Testis (tissue), 3 donors: ENCODE measurements around the gene PNRC2. TPM values are rescaled to one million over a fixed set of nuclear protein-coding genes. Genes with fewer than 3 reads are reported as not detected.

Experiments used
- DNase-seq: peaks from one replicate; pipeline ENCODE4 v3.0.0-alpha.2; 2019
- H3K27ac ChIP-seq, 2 donors: fragments of 200-600 bp; sonication (generic); one replicate each; pipeline ENCODE4 v1.5.1; 2019
- H3K27me3 ChIP-seq: fragments of 200-600 bp; sonication (generic); one replicate; pipeline ENCODE4 v1.5.1; 2019
- H3K36me3 ChIP-seq: fragments of 200-600 bp; sonication (generic); one replicate; pipeline ENCODE4 v1.5.1; 2017; ENCODE audit warnings: low read depth; ENCODE audit errors: missing control alignments
- H3K4me1 ChIP-seq: fragments of 200-600 bp; sonication (generic); one replicate; pipeline ENCODE4 v1.5.1; 2019
- H3K4me3 ChIP-seq, 2 donors: fragments of 200-600 bp; sonication (generic); one replicate each; pipeline ENCODE4 v1.5.1; 2017 to 2019
- H3K9me3 ChIP-seq: fragments of 200-600 bp; sonication (generic); one replicate; pipeline ENCODE4 v1.5.1; 2017
- POLR2A ChIP-seq: fragments of 450-650 bp; IDR thresholded peaks from one replicate; pipeline ENCODE4 v1.6.1; 2017; ENCODE audit warnings: antibody characterized with exemption, mild to moderate bottlenecking, moderate library complexity
- WGBS, 2 donors: methylation state at CpG; one replicate each; pipeline ENCODE4 v1.1.5; 2018; 5-methylcytosine and 5-hydroxymethylcytosine counted together
- intact Hi-C: fragments of 100-400 bp; cut with DNase I; formaldehyde crosslinking; loops from one replicate; pipeline ENCODE4 v1.15.1; 2023; ENCODE audit warnings: low total_unique reads
- polyA plus RNA-seq: library from polyadenylated mRNA; stranded (reverse); fragments of 350-450 nt; fragmentation: Illumina TruSeq; extraction: RNeasy Lipid Tissue Mini Kit (QIAGEN cat#74804); gene quantifications from one replicate; pipeline ENCODE4 v1.2.3, GENCODE V29; 2014; ENCODE audit warnings: low read depth, low replicate concordance; ENCODE audit not compliant: insufficient read depth
- total RNA-seq, 2 donors: library from RNA; depleted of rRNA; stranded (reverse); fragments of >200 nt; gene quantifications; one replicate each; pipeline ENCODE4 v1.2.3, GENCODE V29; 2016
- TF ChIP-seq, protein P1 (sequence below), 3 experiments: fragments of 450-650 bp in 2 of 3; fragments of 200-600 bp in 1 of 3; sonication (generic) in 1 of 3; IDR thresholded peaks; one replicate each; pipeline ENCODE4 v1.5.1; 2016 to 2019; ENCODE audit warnings: antibody characterized with exemption in 3 of 3, mild to moderate bottlenecking in 2 of 3, moderate library complexity in 1 of 3

Gene PNRC2
- total and polyA plus RNA-seq, 3 donors from 2014 or later, result 57.7 to 68.1 (median 61.5) TPM

DNA sequence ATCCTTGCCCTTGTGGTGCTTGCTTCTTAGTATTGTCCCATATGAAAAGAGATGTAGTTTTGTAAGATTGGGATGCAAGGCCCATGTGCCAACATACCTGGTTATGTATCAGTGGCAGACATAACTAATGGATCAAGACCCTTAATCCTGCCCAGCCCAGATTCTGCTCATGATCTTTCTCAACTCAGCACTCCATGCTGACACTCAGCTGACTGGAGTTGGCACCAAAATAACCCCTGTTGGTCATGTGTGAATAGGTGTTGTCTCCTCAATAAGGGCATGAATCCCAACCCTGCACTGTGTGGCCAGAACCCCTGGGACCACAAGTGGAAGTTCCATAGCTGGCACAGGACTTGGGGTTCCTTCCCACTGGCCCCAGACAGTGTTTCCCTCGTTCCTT, 32.5 kb upstream of the PNRC2 start:
- Histone ChIP-seq H3K27ac (no peak overlapping the region), H3K9me3 (no peaks in the 10 kb centered on the region), H3K36me3 (no peaks in the 10 kb centered on the region), H3K27me3 (no peaks in the 10 kb centered on the region), H3K4me1 (no peaks in the 10 kb centered on the region), H3K4me3 (no peak overlapping the region)
- TF ChIP-seq, protein P1, sequence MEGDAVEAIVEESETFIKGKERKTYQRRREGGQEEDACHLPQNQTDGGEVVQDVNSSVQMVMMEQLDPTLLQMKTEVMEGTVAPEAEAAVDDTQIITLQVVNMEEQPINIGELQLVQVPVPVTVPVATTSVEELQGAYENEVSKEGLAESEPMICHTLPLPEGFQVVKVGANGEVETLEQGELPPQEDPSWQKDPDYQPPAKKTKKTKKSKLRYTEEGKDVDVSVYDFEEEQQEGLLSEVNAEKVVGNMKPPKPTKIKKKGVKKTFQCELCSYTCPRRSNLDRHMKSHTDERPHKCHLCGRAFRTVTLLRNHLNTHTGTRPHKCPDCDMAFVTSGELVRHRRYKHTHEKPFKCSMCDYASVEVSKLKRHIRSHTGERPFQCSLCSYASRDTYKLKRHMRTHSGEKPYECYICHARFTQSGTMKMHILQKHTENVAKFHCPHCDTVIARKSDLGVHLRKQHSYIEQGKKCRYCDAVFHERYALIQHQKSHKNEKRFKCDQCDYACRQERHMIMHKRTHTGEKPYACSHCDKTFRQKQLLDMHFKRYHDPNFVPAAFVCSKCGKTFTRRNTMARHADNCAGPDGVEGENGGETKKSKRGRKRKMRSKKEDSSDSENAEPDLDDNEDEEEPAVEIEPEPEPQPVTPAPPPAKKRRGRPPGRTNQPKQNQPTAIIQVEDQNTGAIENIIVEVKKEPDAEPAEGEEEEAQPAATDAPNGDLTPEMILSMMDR (IDR thresholded peaks at IDR 0.05), result no peak
- TF ChIP-seq POLR2A, result no peak
- WGBS, 2 donors, result 86% methylated on average over 1 of the region's 1 CpG; no CpG with 5 or more reads in 1 of the 2 donors
- intact Hi-C loops, result no loop called here
- DNase-seq, result no peak

DNA sequence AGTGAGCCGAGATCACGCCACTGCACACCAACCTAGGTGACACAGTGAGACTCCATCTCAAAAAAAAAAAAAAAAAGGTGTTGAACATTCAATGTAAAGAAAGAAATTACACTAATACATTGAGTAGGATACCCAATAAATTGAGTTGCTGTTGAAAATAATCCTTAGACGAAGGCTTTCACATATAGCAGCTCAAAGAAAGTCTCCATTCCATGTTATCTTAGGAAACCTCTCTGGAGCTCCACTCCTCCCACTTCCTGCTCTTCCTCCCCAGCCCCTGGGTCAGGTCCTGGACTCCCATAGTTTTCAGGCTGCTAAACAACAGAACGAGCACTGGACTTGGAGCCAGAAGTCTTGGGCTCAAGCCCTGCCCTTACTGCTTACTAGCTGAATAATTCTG, 30.8 kb upstream of the PNRC2 start:
- no peaks in the 10 kb centered on the region for H3K4me1 ChIP-seq
- 81 to 91% methylated on average over 4 of the region's 4 CpGs for WGBS, 2 donors
- H3K27me3 ChIP-seq, result no peaks in the 10 kb centered on the region
- DNase-seq, result no peak
- no peaks in the 10 kb centered on the region for H3K9me3 ChIP-seq
- H3K4me3 ChIP-seq, result no peak overlapping the region
- H3K36me3 ChIP-seq, result no peaks in the 10 kb centered on the region
- TF ChIP-seq, protein P1 (IDR thresholded peaks at IDR 0.05), result no peak
- no peak for TF ChIP-seq POLR2A
- H3K27ac ChIP-seq, result no peak overlapping the region
- intact Hi-C loops, result no loop called here

DNA sequence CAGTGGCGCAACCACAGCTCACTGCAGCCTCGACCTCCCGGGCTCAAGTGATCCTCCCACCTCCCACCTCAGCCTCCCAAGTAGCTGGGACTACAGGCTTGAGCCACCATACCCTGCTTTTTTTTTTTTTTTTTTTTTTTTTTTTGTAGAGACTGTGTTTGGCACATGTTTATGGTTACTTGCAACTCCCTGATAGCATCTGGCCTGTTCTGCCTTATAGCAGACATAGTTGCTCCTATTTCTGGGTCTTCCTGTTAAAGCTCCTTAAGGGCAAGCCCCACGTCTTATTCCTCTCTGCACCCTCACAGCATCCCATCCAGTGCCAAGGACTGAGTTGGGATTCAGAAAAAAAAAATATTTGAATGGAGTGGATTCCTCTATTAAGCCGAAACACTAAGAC, 29.4 kb upstream of the PNRC2 start:
- Histone ChIP-seq H3K9me3 (no peaks in the 10 kb centered on the region), H3K27ac (no peak overlapping the region)
- WGBS, 2 donors, result 86 to 88% methylated on average over 5 of the region's 5 CpGs

DNA sequence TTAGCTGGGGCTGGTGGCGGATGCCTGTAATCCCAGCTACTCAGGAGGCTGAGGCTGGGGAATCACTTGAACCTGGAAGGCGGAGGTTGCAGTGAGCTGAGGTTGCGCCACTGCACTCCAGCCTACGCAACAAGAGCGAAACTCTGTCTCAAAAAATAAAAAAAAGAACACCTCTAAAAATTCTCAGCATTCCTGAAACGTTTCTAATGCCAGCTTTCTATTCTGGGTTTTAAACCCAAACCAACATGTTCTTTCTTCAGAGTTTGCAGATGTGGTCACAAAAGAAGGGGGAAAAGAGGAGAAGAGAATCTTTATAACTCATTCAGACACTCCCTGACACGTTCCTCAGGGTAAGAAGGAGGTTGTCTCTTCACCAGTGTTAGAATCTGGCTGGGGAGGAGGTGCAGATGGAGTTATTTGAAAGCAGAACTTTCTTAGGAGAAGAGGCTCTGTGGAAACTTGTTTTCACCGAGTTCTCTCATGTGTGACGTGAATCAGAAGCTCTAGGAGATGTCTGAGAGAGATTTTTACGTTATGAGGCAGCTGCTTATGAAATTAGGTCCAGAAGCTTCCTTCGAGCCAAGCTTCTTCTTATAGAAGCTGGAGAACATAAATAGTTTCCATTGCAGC, 28.7 kb upstream of the PNRC2 start:
- no peak overlapping the region for H3K27ac ChIP-seq
- WGBS, 2 donors, result 52 to 54% methylated on average over 11 of the region's 11 CpGs
- TF ChIP-seq, protein P1 (IDR thresholded peaks at IDR 0.05), result no peak
- no peak for TF ChIP-seq POLR2A
- no peaks in the 10 kb centered on the region for H3K9me3 ChIP-seq
- H3K27me3 ChIP-seq, result no peaks in the 10 kb centered on the region
- no peaks in the 10 kb centered on the region for H3K4me1 ChIP-seq
- no peaks in the 10 kb centered on the region for H3K36me3 ChIP-seq
- intact Hi-C loops, result no loop called here
- DNase-seq, result no peak
- no peak overlapping the region for H3K4me3 ChIP-seq

More for the DNA sequence above, 29.4 kb upstream of the PNRC2 start:
- intact Hi-C loops, result no loop called here
- Histone ChIP-seq H3K36me3 (no peaks in the 10 kb centered on the region), H3K4me3 (no peak overlapping the region), H3K27me3 (no peaks in the 10 kb centered on the region), H3K4me1 (no peaks in the 10 kb centered on the region)
- no peak for DNase-seq
- no peak for TF ChIP-seq POLR2A
- TF ChIP-seq, protein P1 (IDR thresholded peaks at IDR 0.05), result no peak

DNA sequence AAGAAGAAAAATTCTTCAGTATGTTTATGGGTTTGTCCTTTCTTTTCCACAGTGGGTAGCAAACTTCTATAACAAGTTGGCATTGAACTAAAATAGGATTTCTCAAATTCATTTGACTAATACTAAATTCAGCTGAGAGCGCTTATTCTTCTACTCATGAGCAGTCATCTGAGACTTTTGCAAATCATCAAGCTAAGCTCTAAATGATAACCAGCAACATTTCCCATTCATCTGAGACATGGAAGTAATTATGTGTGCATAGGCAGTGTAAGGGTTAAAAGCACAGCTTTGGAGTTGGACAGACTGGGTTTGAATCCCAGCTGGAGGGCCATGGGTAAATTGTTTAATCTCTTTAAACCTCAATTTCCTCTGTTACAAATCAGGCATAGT, 28.1 kb upstream of the PNRC2 start:
- Histone ChIP-seq H3K4me1 (no peaks in the 10 kb centered on the region), H3K27me3 (no peaks in the 10 kb centered on the region), H3K4me3 (no peak overlapping the region), H3K27ac (no peak overlapping the region), H3K36me3 (no peaks in the 10 kb centered on the region), H3K9me3 (no peaks in the 10 kb centered on the region)
- no peak for DNase-seq
- no peak for TF ChIP-seq POLR2A
- TF ChIP-seq, protein P1 (IDR thresholded peaks at IDR 0.05), result no peak
- intact Hi-C loops, result no loop called here
- WGBS, 2 donors, result 88 to 91% methylated on average over 1 of the region's 1 CpG
